SK-N-SH (cell line): Measurements from ENCODE around the gene CTNNA3. TPM values are rescaled to one million over a fixed set of nuclear protein-coding genes. Genes with fewer than 3 reads are reported as not detected.

Experiments used
- CTCF ChIA-PET: fragments of 300-600, 350-600 bp; formaldehyde crosslinking; extraction: SDS; loops from one replicate; lab custom pipeline; 2021; lab: Yijun Ruan, JAX
- POLR2A ChIA-PET: fragments of 350-600 bp; sonication (Branson Sonifier 250); formaldehyde crosslinking; extraction: SDS; loops from one replicate; lab custom pipeline; 2020; ENCODE audit warnings: antibody characterized with exemption, inconsistent platforms; lab: Yijun Ruan, JAX
- DNase-seq: peaks from one replicate; pipeline ENCODE4 v3.0.0; 2012
- H2AFZ ChIP-seq: fragments of 200-600 bp; sonication (generic); 2 replicates; pipeline ENCODE4 v1.8.1; 2016; ENCODE audit warnings: antibody characterized with exemption, mild to moderate bottlenecking, low read depth
- H3F3A ChIP-seq: fragments of 200-600 bp; sonication (generic); replicated peaks from 2 replicates; pipeline ENCODE3; 2016; ENCODE audit warnings: antibody characterized with exemption, mild to moderate bottlenecking; ENCODE audit not compliant: insufficient read depth
- H3K27ac ChIP-seq, 2 experiments: fragments of 200-500 bp in 1 of 2; fragments of 200-600 bp in 1 of 2; sonication (Bioruptor generic) in 1 of 2; sonication (generic), shearing (Covaris generic) in 1 of 2; 2 replicates each; pipeline versions ENCODE4 v1.5.1 to v1.6.1; 2014 to 2016; ENCODE audit warnings: low read depth in 2 of 2, inconsistent platforms in 1 of 2, low read length in 1 of 2, mild to moderate bottlenecking in 1 of 2, mixed read lengths in 1 of 2
- H3K27me3 ChIP-seq: fragments of 200-600 bp; sonication (generic), shearing (Covaris generic); 2 replicates; pipeline ENCODE4 v1.6.1; 2016; ENCODE audit warnings: mixed run types; ENCODE audit not compliant: insufficient read depth
- H3K36me3 ChIP-seq, 2 experiments: fragments of 200-500 bp in 1 of 2; fragments of 200-600 bp in 1 of 2; sonication (Bioruptor generic) in 1 of 2; sonication (generic) in 1 of 2; replicated peaks in 1 of 2; 2 replicates each; pipeline versions ENCODE3 to v1.5.1; 2014 to 2016; ENCODE audit warnings: low read length in 1 of 2, mild to moderate bottlenecking in 1 of 2; ENCODE audit not compliant: insufficient read depth in 2 of 2, control insufficient read depth in 1 of 2
- H3K4me1 ChIP-seq, 2 experiments: fragments of 200-500 bp in 1 of 2; fragments of 200-600 bp in 1 of 2; sonication (Bioruptor generic) in 1 of 2; sonication (generic), shearing (Covaris generic) in 1 of 2; 2 replicates each; pipeline versions ENCODE4 v1.5.1 to v1.6.1; 2014 to 2016; ENCODE audit warnings: low read depth in 1 of 2, low read length in 1 of 2, mixed run types in 1 of 2; ENCODE audit not compliant: insufficient read depth in 2 of 2, control insufficient read depth in 1 of 2
- H3K4me2 ChIP-seq: fragments of 200-600 bp; sonication (generic), shearing (Covaris generic); 2 replicates; pipeline ENCODE4 v1.6.1; 2017; ENCODE audit warnings: mixed run types
- H3K4me3 ChIP-seq, 2 experiments: fragments of 200-500 bp in 1 of 2; fragments of 200-600 bp in 1 of 2; sonication (Bioruptor generic) in 1 of 2; sonication (generic), shearing (Covaris generic) in 1 of 2; 2 replicates each; pipeline versions ENCODE4 v1.5.1 to v1.8.1; 2014 to 2016; ENCODE audit warnings: low read depth in 2 of 2, inconsistent platforms in 1 of 2, low read length in 1 of 2, mild to moderate bottlenecking in 1 of 2, mixed read lengths in 1 of 2, moderate library complexity in 1 of 2
- H3K79me2 ChIP-seq: fragments of 200-600 bp; sonication (generic); 2 replicates; pipeline ENCODE4 v1.8.1; 2017; ENCODE audit warnings: mild to moderate bottlenecking; ENCODE audit not compliant: insufficient read depth
- H3K9ac ChIP-seq: fragments of 200-600 bp; sonication (generic); 2 replicates; pipeline ENCODE4 v1.6.1; 2017; ENCODE audit warnings: mixed run types
- H3K9me2 ChIP-seq: fragments of 200-600 bp; sonication (generic); 2 replicates; pipeline ENCODE4 v1.6.1; 2017; ENCODE audit warnings: mixed run types
- H3K9me3 ChIP-seq: fragments of 200-600 bp; sonication (generic); 2 replicates; pipeline ENCODE4 v1.6.1; 2017; ENCODE audit warnings: mixed run types, mild to moderate bottlenecking, moderate library complexity
- H4K20me1 ChIP-seq: fragments of 200-600 bp; sonication (generic); 2 replicates; pipeline ENCODE4 v1.6.1; 2017; ENCODE audit warnings: mild to moderate bottlenecking, mixed run types; ENCODE audit not compliant: insufficient read depth
- CHD2 ChIP-seq: fragments of 150-350 bp; IDR thresholded peaks from 2 replicates; pipeline ENCODE4 v1.6.1; 2018; ENCODE audit warnings: low read length; ENCODE audit not compliant: partially characterized antibody
- EZH2phosphoT487 ChIP-seq: fragments of 200-600 bp; sonication (generic); IDR thresholded peaks from 2 replicates; pipeline ENCODE4 v1.6.1; 2017; ENCODE audit warnings: low read depth, mixed run types, mild to moderate bottlenecking, antibody characterized with exemption, moderate library complexity, borderline replicate concordance
- FOSL2 ChIP-seq: IDR thresholded peaks from 2 replicates; pipeline ENCODE4 v1.4.0; 2012; ENCODE audit warnings: low read depth, mild to moderate bottlenecking, moderate library complexity, borderline replicate concordance
- FOXJ3 ChIP-seq: sonication (generic); formaldehyde crosslinking; IDR thresholded peaks from 2 replicates; pipeline ENCODE4 v1.5.1; 2020; ENCODE audit warnings: mild to moderate bottlenecking, missing genetic modification reagents
- FOXM1 ChIP-seq: IDR thresholded peaks from 2 replicates; pipeline ENCODE4 v1.4.0; 2012; ENCODE audit warnings: low read depth, mild to moderate bottlenecking
- MEF2A ChIP-seq: IDR thresholded peaks from 2 replicates; pipeline ENCODE4 v1.4.0; 2012; ENCODE audit warnings: low read depth, borderline replicate concordance
- MXI1 ChIP-seq: IDR thresholded peaks from 2 replicates; pipeline ENCODE4 v1.6.1; 2012; ENCODE audit warnings: mild to moderate bottlenecking, low read depth, low read length, improper control_type of control experiment
- NRF1 ChIP-seq: IDR thresholded peaks from 2 replicates; pipeline ENCODE4 v1.6.1; 2012; ENCODE audit warnings: low read depth, mild to moderate bottlenecking, low read length
- RAD21 ChIP-seq: IDR thresholded peaks from 2 replicates; pipeline ENCODE4 v1.6.1; 2012; ENCODE audit warnings: mild to moderate bottlenecking, low read length
- RFX5 ChIP-seq: IDR thresholded peaks from 2 replicates; pipeline ENCODE4 v1.6.1; 2012; ENCODE audit warnings: mild to moderate bottlenecking, improper control_type of control experiment, low read length
- RXRA ChIP-seq: IDR thresholded peaks from 2 replicates; pipeline ENCODE4 v1.4.0; 2012; ENCODE audit warnings: low read depth, mild to moderate bottlenecking, borderline replicate concordance
- SMC3 ChIP-seq: IDR thresholded peaks from 2 replicates; pipeline ENCODE4 v1.6.1; 2012; ENCODE audit warnings: low read depth, low read length, improper control_type of control experiment
- TAF1 ChIP-seq: IDR thresholded peaks from 2 replicates; pipeline ENCODE4 v1.6.1; 2012; ENCODE audit warnings: low read depth, mild to moderate bottlenecking, low read length, moderate library complexity, borderline replicate concordance
- TCF12 ChIP-seq: IDR thresholded peaks from 2 replicates; pipeline ENCODE4 v1.4.0; 2012
- YY1 ChIP-seq: IDR thresholded peaks from 2 replicates; pipeline ENCODE4 v1.4.0; 2012; ENCODE audit warnings: low read depth, mild to moderate bottlenecking
- WGBS: methylation state at CpG from one replicate; pipeline ENCODE4 v1.1.6; 2017; ENCODE audit warnings: low lambda C conversion rate; 5-methylcytosine and 5-hydroxymethylcytosine counted together
- polyA plus RNA-seq, 3 experiments: library from polyadenylated mRNA; depleted of rRNA; stranded (reverse); fragments of >200 nt; gene quantifications; 2 replicates each; pipeline ENCODE4 v1.2.3, GENCODE V29; 2012
- TF ChIP-seq, protein P1 (sequence below): IDR thresholded peaks from 2 replicates; pipeline ENCODE4 v1.4.0; 2012; ENCODE audit warnings: low read depth, borderline replicate concordance
- TF ChIP-seq, protein P2 (sequence below): IDR thresholded peaks from 2 replicates; pipeline ENCODE4; 2012
- TF ChIP-seq, protein P3 (sequence below): fragments of 200-600 bp; sonication (generic); IDR thresholded peaks from 2 replicates; pipeline ENCODE4 v1.6.1; 2017; ENCODE audit warnings: antibody characterized with exemption, mild to moderate bottlenecking, moderate library complexity

The CTNNA3 gene
- polyA plus RNA-seq, 1 of the 3 experiments (the other 2 are of a cell fraction) = not detected

DNA sequence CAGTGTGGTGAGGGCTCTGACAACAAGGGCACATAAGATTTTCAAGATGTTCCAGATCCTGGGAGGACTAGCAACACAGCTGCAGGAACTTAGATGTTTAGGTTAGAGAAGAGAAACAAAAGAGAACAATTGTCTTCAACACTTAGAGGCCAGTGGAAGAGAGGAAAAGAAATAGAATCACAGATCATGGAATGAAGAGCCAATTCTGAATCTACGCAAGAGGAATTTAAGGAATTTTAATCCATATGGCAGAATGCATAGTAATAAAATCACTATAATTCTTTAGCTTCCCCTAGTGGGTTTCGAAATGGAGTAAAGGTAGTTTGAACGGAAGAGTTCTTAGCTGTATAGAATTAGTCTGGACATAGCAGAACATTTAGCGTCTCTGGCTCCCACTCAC, 884.8 kb downstream of the CTNNA3 start:
- Histone ChIP-seq H3K27ac (no peak overlapping the region), H3K4me1 (no peaks in the 10 kb centered on the region)

DNA sequence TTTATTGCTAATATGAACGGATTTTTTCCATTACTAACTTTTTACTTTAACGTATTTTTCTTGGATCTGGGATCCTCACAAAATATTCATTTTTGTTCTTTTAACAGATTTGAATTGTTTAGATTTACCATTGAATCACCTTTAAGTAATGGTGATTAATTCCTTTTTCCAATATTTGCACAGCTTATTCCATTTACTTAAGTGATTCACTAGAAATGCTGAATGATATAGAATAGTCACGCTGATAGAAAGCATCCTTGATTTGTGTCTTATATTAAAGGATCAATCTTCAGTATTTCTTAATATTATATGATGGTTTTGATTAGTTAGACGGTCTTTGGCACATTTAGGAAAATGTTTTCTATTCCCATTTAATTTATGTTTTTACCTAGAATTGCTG, 886.6 kb downstream of the CTNNA3 start:
- TF ChIP-seq, protein P1, sequence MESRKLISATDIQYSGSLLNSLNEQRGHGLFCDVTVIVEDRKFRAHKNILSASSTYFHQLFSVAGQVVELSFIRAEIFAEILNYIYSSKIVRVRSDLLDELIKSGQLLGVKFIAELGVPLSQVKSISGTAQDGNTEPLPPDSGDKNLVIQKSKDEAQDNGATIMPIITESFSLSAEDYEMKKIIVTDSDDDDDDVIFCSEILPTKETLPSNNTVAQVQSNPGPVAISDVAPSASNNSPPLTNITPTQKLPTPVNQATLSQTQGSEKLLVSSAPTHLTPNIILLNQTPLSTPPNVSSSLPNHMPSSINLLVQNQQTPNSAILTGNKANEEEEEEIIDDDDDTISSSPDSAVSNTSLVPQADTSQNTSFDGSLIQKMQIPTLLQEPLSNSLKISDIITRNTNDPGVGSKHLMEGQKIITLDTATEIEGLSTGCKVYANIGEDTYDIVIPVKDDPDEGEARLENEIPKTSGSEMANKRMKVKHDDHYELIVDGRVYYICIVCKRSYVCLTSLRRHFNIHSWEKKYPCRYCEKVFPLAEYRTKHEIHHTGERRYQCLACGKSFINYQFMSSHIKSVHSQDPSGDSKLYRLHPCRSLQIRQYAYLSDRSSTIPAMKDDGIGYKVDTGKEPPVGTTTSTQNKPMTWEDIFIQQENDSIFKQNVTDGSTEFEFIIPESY = no peak
- TF ChIP-seq MXI1 (no peak), FOXM1 (no peak), RFX5 (no peak), CHD2 (no peak), RAD21 (no peak), TCF12 (no peak), MEF2A (no peak), FOSL2 (no peak), EZH2phosphoT487 (no peak), NRF1 (no peak), RXRA (no peak)
- TF ChIP-seq, protein P2, sequence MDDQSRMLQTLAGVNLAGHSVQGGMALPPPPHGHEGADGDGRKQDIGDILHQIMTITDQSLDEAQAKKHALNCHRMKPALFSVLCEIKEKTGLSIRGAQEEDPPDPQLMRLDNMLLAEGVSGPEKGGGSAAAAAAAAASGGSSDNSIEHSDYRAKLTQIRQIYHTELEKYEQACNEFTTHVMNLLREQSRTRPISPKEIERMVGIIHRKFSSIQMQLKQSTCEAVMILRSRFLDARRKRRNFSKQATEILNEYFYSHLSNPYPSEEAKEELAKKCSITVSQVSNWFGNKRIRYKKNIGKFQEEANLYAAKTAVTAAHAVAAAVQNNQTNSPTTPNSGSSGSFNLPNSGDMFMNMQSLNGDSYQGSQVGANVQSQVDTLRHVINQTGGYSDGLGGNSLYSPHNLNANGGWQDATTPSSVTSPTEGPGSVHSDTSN = no peak
- CTCF ChIA-PET = no interaction called here
- POLR2A ChIA-PET = no interaction called here

More for the DNA sequence above, 884.8 kb downstream of the CTNNA3 start:
- peaks cover 34% of the 10 kb centered on the region; the same call in 1 of the 2 replicates for H3K27me3 ChIP-seq
- ChIA-PET CTCF (no interaction called here), POLR2A (no interaction called here)
- H3K9me3 ChIP-seq = no peaks in the 10 kb centered on the region
- H4K20me1 ChIP-seq = no peaks in the 10 kb centered on the region
- no peak overlapping the region for H3K9ac ChIP-seq
- H3K4me2 ChIP-seq = no peak overlapping the region
- no peak for DNase-seq
- no peak overlapping the region for H3K4me3 ChIP-seq
- H3K79me2 ChIP-seq = no peaks in the 10 kb centered on the region
- no peaks in the 10 kb centered on the region for H3F3A ChIP-seq
- 19% methylated on average over 4 of the region's 4 CpGs for WGBS
- no peak overlapping the region for H2AFZ ChIP-seq
- no peaks in the 10 kb centered on the region for H3K9me2 ChIP-seq
- no peak for TF ChIP-seq NRF1
- no peak for TF ChIP-seq TAF1
- TF ChIP-seq SMC3 = no peak
- TF ChIP-seq, protein P3, sequence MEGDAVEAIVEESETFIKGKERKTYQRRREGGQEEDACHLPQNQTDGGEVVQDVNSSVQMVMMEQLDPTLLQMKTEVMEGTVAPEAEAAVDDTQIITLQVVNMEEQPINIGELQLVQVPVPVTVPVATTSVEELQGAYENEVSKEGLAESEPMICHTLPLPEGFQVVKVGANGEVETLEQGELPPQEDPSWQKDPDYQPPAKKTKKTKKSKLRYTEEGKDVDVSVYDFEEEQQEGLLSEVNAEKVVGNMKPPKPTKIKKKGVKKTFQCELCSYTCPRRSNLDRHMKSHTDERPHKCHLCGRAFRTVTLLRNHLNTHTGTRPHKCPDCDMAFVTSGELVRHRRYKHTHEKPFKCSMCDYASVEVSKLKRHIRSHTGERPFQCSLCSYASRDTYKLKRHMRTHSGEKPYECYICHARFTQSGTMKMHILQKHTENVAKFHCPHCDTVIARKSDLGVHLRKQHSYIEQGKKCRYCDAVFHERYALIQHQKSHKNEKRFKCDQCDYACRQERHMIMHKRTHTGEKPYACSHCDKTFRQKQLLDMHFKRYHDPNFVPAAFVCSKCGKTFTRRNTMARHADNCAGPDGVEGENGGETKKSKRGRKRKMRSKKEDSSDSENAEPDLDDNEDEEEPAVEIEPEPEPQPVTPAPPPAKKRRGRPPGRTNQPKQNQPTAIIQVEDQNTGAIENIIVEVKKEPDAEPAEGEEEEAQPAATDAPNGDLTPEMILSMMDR = no peak
- TF ChIP-seq, protein P1 = no peak
- no peak for TF ChIP-seq MEF2A
- TF ChIP-seq FOXJ3 = no peak
- no peak for TF ChIP-seq YY1
- H3K36me3 ChIP-seq = no peaks in the 10 kb centered on the region

More for the DNA sequence above, 886.6 kb downstream of the CTNNA3 start:
- no peaks in the 10 kb centered on the region for H3K9me3 ChIP-seq
- no peaks in the 10 kb centered on the region for H3K36me3 ChIP-seq
- no peak overlapping the region for H2AFZ ChIP-seq
- H3K27me3 ChIP-seq = peaks cover 23% of the 10 kb centered on the region; the same call in 1 of the 2 replicates
- no peak for DNase-seq
- no peaks in the 10 kb centered on the region for H3K4me1 ChIP-seq
- H3K27ac ChIP-seq = no peak overlapping the region
- H3K9ac ChIP-seq = no peak overlapping the region
- H3F3A ChIP-seq = no peaks in the 10 kb centered on the region
- H4K20me1 ChIP-seq = no peaks in the 10 kb centered on the region
- H3K79me2 ChIP-seq = no peaks in the 10 kb centered on the region
- no peak overlapping the region for H3K4me3 ChIP-seq
- H3K9me2 ChIP-seq = no peaks in the 10 kb centered on the region
- H3K4me2 ChIP-seq = no peak overlapping the region
- WGBS = 10% methylated on average over 4 of the region's 4 CpGs
